ENCODE results near the gene GRIFIN. TPM values are rescaled to one million over a fixed set of nuclear protein-coding genes. Genes with fewer than 3 reads are reported as not detected.

GRIFIN gene
- total RNA-seq, 1 donor from 2014 or later: not detected

GRCh38 chr7:2499719-2500430 lies 23.7 kb upstream of the GRIFIN start:
- H3K36me3 ChIP-seq (ENCODE audit: control insufficient read depth in 3 of 3, insufficient read depth in 3 of 3, low read length in 3 of 3): no peaks in the 10 kb centered on the region
- H3K9ac ChIP-seq (ENCODE audit: low read depth in 1 of 3, low read length in 3 of 3): no peak overlapping the region
- H3K9me3 ChIP-seq (ENCODE audit: control insufficient read depth in 3 of 3, low read length in 3 of 3): no peaks in the 10 kb centered on the region
- H3K27ac ChIP-seq (ENCODE audit: low read depth, low read length): no peak overlapping the region
- peaks cover 3 to 7% (median 7%) of the 10 kb centered on the region in 3 donors for H3K4me1 ChIP-seq (ENCODE audit: control insufficient read depth in 3 of 3, insufficient read depth in 3 of 3, low read length in 3 of 3)
- H3K27me3 ChIP-seq (ENCODE audit: control insufficient read depth in 3 of 3, insufficient read depth in 3 of 3, low read length in 3 of 3): peaks cover 26 to 49% (median 28%) of the 10 kb centered on the region in 3 donors
- no peak overlapping the region for H3K4me3 ChIP-seq (ENCODE audit: low read length in 3 of 3)

DNA sequence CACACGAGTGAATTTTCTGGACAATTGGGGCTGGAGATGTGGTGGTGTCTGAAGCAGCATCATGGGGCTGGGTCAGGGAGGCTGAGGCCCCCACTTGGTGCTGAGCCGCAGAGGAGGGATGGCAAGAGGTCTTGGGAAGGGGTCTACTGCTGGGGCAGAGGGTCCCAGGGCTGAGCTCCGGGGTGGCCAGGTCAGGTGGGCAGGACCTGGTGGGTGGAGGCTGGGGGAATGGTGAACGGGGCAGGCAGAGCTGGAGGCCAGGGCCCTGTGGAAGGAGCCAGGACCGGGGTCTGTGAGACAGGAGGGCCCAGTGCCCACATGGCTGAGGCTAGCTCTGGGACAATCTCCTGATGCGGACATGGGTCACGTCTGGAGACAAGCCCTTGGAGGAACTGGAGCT lies 23.0 kb upstream of the GRIFIN start:
- Histone ChIP-seq H3K4me3 (ENCODE audit: low read length in 3 of 3) (no peak overlapping the region), H3K36me3 (ENCODE audit: control insufficient read depth in 3 of 3, insufficient read depth in 3 of 3, low read length in 3 of 3) (no peaks in the 10 kb centered on the region), H3K4me1 (ENCODE audit: control insufficient read depth in 3 of 3, insufficient read depth in 3 of 3, low read length in 3 of 3) (peaks cover 5 to 12% (median 7%) of the 10 kb centered on the region in 3 donors), H3K9me3 (ENCODE audit: control insufficient read depth in 3 of 3, low read length in 3 of 3) (no peaks in the 10 kb centered on the region), H3K27ac (ENCODE audit: low read depth, low read length) (no peak overlapping the region), H3K9ac (ENCODE audit: low read depth in 1 of 3, low read length in 3 of 3) (no peak overlapping the region), H3K27me3 (ENCODE audit: control insufficient read depth in 3 of 3, insufficient read depth in 3 of 3, low read length in 3 of 3) (peaks cover 28 to 54% (median 31%) of the 10 kb centered on the region in 3 donors)

DNA sequence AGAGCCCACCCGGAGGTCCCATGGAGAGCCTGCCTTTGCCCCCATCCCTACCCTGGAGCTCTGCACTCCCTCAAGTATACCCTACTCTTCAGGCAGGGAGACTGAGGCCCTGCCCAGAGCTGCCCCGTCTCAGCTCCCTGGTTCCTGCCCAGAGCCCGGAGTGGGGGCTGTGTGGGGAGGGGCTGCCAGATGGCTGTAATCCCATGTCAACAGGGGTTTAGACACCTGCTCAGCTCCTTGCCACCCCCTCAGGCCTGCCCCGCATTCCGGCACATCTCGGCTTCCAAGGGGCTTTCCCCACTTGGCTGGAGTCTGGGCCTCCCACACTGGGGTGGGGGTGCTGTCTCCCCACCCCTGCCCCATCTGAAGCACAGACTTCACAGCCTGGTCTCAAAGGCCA lies 22.5 kb upstream of the GRIFIN start:
- peaks cover 28 to 52% (median 31%) of the 10 kb centered on the region in 3 donors for H3K27me3 ChIP-seq (ENCODE audit: control insufficient read depth in 3 of 3, insufficient read depth in 3 of 3, low read length in 3 of 3)
- no peaks in the 10 kb centered on the region for H3K36me3 ChIP-seq (ENCODE audit: control insufficient read depth in 3 of 3, insufficient read depth in 3 of 3, low read length in 3 of 3)
- H3K9me3 ChIP-seq (ENCODE audit: control insufficient read depth in 3 of 3, low read length in 3 of 3): no peaks in the 10 kb centered on the region
- H3K4me1 ChIP-seq (ENCODE audit: control insufficient read depth in 3 of 3, insufficient read depth in 3 of 3, low read length in 3 of 3): peaks cover 5 to 16% (median 7%) of the 10 kb centered on the region in 3 donors
- no peak overlapping the region for H3K4me3 ChIP-seq (ENCODE audit: low read length in 3 of 3)
- no peak overlapping the region for H3K27ac ChIP-seq (ENCODE audit: low read depth, low read length)
- no peak overlapping the region for H3K9ac ChIP-seq (ENCODE audit: low read depth in 1 of 3, low read length in 3 of 3)

- Histone ChIP-seq H3K4me3 (ENCODE audit: low read length in 3 of 3) (no peak overlapping the region), H3K9ac (ENCODE audit: low read depth in 1 of 3, low read length in 3 of 3) (no peak overlapping the region), H3K36me3 (ENCODE audit: control insufficient read depth in 3 of 3, insufficient read depth in 3 of 3, low read length in 3 of 3) (no peaks in the 10 kb centered on the region), H3K27ac (ENCODE audit: low read depth, low read length) (no peak overlapping the region), H3K27me3 (ENCODE audit: control insufficient read depth in 3 of 3, insufficient read depth in 3 of 3, low read length in 3 of 3) (peaks cover 32 to 54% (median 33%) of the 10 kb centered on the region in 3 donors), H3K4me1 (ENCODE audit: control insufficient read depth in 3 of 3, insufficient read depth in 3 of 3, low read length in 3 of 3) (peaks cover 6 to 19% (median 10%) of the 10 kb centered on the region in 3 donors), H3K9me3 (ENCODE audit: control insufficient read depth in 3 of 3, low read length in 3 of 3) (no peaks in the 10 kb centered on the region)
Measured at GRCh38 chr7:2497500-2498336, 21.5 kb upstream of the GRIFIN start.

DNA sequence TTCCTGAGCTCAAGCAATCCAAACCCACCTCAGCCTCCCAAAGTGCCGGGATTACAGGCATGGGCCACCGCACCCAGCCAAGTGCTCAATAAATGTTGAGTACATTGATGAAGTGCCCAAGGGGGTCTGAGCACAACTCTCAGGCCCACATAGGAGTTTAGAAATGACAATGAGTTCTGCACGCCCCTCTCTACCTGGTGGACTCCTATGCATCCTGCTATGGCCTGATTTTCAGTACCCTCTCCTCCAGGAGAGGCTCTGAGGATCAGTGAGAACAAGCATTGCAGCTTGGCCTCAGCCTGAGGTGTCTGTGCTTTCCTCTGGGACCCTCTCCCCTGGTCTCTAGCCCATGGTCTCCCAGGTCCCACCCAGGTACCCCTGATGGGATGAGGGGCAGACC lies 20.9 kb upstream of the GRIFIN start:
- H3K27me3 ChIP-seq (ENCODE audit: control insufficient read depth in 3 of 3, insufficient read depth in 3 of 3, low read length in 3 of 3): peaks cover 29 to 50% (median 32%) of the 10 kb centered on the region in 3 donors
- peaks cover 6 to 19% (median 10%) of the 10 kb centered on the region in 3 donors for H3K4me1 ChIP-seq (ENCODE audit: control insufficient read depth in 3 of 3, insufficient read depth in 3 of 3, low read length in 3 of 3)
- no peaks in the 10 kb centered on the region for H3K9me3 ChIP-seq (ENCODE audit: control insufficient read depth in 3 of 3, low read length in 3 of 3)
- H3K36me3 ChIP-seq (ENCODE audit: control insufficient read depth in 3 of 3, insufficient read depth in 3 of 3, low read length in 3 of 3): no peaks in the 10 kb centered on the region
- no peak overlapping the region for H3K4me3 ChIP-seq (ENCODE audit: low read length in 3 of 3)
- no peak overlapping the region for H3K27ac ChIP-seq (ENCODE audit: low read depth, low read length)
- H3K9ac ChIP-seq (ENCODE audit: low read depth in 1 of 3, low read length in 3 of 3): no peak overlapping the region

DNA sequence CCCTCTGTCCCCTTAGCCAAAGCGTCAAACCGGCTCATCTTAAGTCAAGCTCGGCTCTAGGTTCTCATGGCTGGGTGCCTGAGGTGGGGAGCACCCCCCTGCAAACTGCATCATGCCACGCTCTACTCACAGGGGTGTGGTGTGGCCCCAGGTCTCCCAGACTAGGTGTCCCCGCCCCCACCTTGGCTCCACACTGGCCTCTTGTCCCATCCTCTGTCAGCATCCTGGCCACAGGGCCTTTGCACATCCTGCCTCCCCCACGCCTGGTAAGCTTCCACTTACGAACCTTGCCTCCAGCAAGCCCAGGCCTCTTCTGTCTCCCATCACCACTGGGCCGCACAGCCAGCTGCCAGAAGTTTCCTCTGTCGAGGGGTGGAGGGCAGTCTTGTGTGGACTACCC lies 20.2 kb upstream of the GRIFIN start:
- H3K27me3 ChIP-seq (ENCODE audit: control insufficient read depth in 3 of 3, insufficient read depth in 3 of 3, low read length in 3 of 3): peaks cover 26 to 45% (median 32%) of the 10 kb centered on the region in 3 donors
- peaks cover 6 to 19% (median 10%) of the 10 kb centered on the region in 3 donors for H3K4me1 ChIP-seq (ENCODE audit: control insufficient read depth in 3 of 3, insufficient read depth in 3 of 3, low read length in 3 of 3)

DNA sequence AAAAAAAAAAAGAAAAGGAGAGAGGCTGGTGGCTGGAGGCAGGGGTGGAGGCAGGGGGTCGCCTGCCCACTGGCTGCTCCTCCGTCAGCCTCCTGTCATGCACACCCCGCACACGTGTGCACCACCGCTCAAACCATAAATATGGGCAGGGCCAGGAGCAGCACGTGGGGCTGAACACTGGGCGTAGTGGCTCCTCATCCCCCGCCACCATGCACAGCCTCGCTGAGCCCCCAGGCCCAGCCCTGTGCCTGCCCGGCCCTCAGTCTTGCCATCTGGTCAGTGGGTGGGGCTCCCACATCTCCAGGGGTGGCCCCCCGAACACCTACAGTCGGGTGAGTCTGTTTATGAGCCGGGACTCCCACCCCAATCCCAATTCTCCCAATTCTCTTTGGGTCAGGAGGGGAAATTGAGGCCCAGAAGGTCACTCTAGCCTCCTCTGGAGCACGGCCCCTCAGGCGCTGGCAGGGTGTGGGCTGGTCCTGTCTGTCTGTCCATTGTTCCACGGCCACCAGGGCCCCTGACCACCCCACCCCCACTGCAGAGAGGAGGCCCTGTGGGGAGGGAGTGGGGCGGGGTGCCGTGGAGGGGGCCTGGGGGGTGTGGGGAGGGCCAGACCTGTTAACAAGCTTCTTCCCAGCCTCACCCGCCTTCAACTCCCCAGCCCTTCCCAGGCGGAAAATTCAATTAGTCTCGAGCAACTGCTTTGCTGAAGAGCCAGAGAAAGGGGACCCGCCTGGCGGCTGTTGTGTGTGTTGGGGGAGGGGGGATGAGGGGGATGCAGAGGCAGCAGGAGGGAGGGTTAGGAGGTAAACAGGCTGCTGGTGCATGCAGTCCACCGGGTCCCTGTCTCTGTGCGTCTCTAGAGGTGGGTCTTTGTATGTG lies 19.5 kb upstream of the GRIFIN start:
- peaks cover 6 to 20% (median 10%) of the 10 kb centered on the region in 3 donors for H3K4me1 ChIP-seq (ENCODE audit: control insufficient read depth in 3 of 3, insufficient read depth in 3 of 3, low read length in 3 of 3)
- H3K36me3 ChIP-seq (ENCODE audit: control insufficient read depth in 3 of 3, insufficient read depth in 3 of 3, low read length in 3 of 3): no peaks in the 10 kb centered on the region
- no peak overlapping the region for H3K9ac ChIP-seq (ENCODE audit: low read depth in 1 of 3, low read length in 3 of 3)
- no peak overlapping the region for H3K27ac ChIP-seq (ENCODE audit: low read depth, low read length)
- no peaks in the 10 kb centered on the region for H3K9me3 ChIP-seq (ENCODE audit: control insufficient read depth in 3 of 3, low read length in 3 of 3)
- H3K27me3 ChIP-seq (ENCODE audit: control insufficient read depth in 3 of 3, insufficient read depth in 3 of 3, low read length in 3 of 3): peaks cover 26 to 45% (median 32%) of the 10 kb centered on the region in 3 donors
- H3K4me3 ChIP-seq (ENCODE audit: low read length in 3 of 3): no peak overlapping the region

More for the DNA sequence above, 20.2 kb upstream of the GRIFIN start:
- Histone ChIP-seq H3K9me3 (ENCODE audit: control insufficient read depth in 3 of 3, low read length in 3 of 3) (no peaks in the 10 kb centered on the region), H3K4me3 (ENCODE audit: low read length in 3 of 3) (no peak overlapping the region), H3K36me3 (ENCODE audit: control insufficient read depth in 3 of 3, insufficient read depth in 3 of 3, low read length in 3 of 3) (no peaks in the 10 kb centered on the region), H3K9ac (ENCODE audit: low read depth in 1 of 3, low read length in 3 of 3) (no peak overlapping the region), H3K27ac (ENCODE audit: low read depth, low read length) (no peak overlapping the region)

DNA sequence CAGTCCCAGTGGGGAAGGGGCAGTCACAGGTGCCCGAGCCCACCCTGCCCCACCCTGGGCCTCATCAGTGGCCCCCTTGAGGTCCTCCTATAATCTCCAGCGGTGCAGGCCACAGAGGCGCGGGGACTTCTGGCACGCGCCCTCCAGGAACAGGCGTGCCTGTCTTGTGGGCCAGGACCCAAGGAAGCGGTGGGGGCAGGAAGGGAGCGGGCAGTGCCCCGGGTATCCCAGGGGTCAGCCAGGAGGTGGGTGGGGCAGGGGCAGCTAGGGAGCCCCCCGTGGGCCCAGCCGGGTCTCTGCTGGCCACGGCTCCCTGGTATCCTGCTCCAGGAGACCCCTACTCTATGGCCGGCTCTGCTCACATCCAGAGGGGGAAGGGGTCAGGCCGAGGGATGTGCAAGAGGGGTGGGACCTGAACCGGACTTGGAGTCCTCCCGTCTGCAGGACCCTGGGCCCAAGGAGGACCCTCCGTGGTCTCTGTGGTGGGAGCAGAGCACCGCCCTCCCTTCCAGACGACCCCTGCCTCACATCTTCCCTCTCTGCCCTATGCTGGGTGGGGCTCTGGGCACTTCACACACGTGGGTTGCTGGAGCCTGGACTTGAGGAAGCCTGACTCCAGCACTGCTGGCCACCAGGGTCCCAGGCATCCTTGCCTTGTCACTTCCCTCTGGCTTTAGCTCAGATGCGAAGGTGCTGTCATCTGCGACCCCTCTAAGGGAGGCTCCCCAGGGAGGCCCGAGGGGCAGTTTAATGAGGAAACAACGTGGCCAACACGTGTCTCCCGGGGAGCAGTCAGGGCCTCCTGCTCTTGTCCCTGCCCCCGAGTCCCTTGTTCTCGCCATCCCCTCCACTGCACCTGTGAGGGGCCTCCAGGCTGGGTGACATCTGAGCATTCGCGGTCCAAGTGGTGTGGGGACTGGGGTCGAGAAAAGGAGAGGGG lies 18.3 kb upstream of the GRIFIN start:
- no peak overlapping the region for H3K27ac ChIP-seq (ENCODE audit: low read depth, low read length)
- no peak overlapping the region for H3K4me3 ChIP-seq (ENCODE audit: low read length in 3 of 3)
- peaks cover 26 to 49% (median 32%) of the 10 kb centered on the region in 3 donors for H3K27me3 ChIP-seq (ENCODE audit: control insufficient read depth in 3 of 3, insufficient read depth in 3 of 3, low read length in 3 of 3)
- no peaks in the 10 kb centered on the region for H3K36me3 ChIP-seq (ENCODE audit: control insufficient read depth in 3 of 3, insufficient read depth in 3 of 3, low read length in 3 of 3)
- peaks cover 13 to 28% (median 18%) of the 10 kb centered on the region in 3 donors for H3K4me1 ChIP-seq (ENCODE audit: control insufficient read depth in 3 of 3, insufficient read depth in 3 of 3, low read length in 3 of 3)
- H3K9ac ChIP-seq (ENCODE audit: low read depth in 1 of 3, low read length in 3 of 3): no peak overlapping the region
- no peaks in the 10 kb centered on the region for H3K9me3 ChIP-seq (ENCODE audit: control insufficient read depth in 3 of 3, low read length in 3 of 3)

Measured in skeletal muscle tissue (tissue), 4 donors.